ENCODE measurements around the gene ECSCR. TPM values are rescaled to one million over a fixed set of nuclear protein-coding genes. Genes with fewer than 3 reads are reported as not detected.
"Not testable (repeated sequence)": the region's sequence is repeated elsewhere in the genome, so short reads cannot be mapped to it uniquely, and the experiment has no call there.

The ECSCR gene
- total RNA-seq, 4 donors from 2014 or later: 19.2 to 68.9 (median 42.0) TPM

DNA sequence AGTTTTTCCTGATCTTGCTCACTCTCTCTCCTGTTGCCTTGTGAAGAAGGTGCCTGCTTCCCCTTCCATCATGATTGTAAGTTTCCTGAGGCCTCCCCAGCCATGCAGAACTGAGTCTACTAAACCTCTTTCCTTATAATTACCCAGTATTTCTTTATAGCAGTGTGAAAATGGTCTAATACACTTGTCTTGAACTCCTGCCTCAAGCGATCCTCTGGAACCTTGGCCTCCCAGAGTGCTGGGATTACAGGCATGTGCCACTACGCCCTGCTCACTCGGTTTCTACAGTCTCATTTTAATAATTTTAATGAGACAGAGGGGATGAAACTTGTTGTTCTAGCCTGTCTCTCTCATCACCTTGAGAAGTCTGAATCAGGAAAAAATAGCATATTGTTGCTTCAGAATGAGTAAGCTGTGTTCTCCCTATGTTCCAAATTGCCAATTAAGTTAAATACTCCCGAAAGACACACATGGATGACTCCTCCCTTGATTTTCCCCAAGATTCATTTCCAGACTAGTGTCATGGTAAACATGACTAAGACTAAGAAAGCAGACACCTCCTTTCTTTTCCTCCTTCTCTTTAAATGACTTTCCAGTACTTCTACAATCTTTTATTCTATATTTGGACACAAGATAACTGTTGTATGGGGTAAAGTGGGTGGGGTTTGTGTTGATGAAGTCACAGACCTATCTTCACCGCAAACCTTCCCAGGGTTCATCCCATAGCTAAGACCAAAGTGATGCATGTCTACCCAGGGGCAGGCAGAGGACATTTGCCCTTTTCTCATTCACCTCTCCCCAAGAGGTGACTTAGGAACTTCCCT lies 15.4 kb downstream of the ECSCR start:
- H3K27me3 ChIP-seq: no peaks in the 10 kb centered on the region
- DNase-seq: no peak
- H3K36me3 ChIP-seq: no peaks in the 10 kb centered on the region
- intact Hi-C loops (cut with DNase I; ENCODE audit: low total_unique reads): no loop called here
- no peak overlapping the region for H3K27ac ChIP-seq
- TF ChIP-seq CTCF (IDR thresholded peaks at IDR 0.05): no peak
- H3K4me1 ChIP-seq: no peaks in the 10 kb centered on the region
- no peak overlapping the region for H3K4me3 ChIP-seq
- H3K9me3 ChIP-seq: no peaks in the 10 kb centered on the region

DNA sequence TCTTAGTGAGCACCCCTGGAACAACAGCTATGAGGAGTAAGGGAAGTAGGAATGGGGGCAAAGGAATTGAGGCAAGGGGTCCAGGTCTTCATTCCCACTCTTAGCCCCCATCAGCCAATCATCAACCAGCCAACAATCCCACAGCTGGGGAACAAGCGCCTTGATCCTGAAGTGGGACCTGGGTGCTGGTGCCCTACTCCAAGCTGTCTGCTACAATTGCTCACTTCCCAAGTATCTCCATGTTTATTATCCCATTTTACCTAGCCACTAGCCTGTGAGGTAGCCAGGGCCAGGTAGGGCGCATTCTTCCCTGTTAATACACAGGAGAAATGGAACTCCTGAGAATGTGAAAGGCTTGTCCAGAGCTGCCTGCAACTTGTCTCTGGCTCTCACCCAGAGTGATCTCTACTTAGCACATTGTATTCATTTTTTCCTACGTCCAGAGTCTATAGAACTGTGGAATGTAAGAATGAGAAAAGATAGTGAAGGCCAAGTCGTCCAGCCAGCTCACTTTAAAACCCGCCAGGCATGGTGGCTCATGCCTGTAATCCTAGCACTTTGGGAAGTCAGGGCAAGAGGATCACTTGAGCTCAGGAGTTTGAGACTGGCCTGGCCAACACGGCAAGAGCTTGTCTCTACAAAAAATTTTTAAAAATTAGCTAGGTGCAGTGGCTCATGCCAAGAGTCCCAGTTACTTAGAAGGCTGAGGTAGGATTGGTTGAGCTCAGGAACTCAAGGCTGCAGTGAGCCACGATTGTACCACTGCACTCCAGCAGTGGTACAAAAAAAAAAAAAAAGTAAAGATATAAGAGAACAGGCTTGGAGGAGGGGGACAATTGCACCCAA lies 17.0 kb downstream of the ECSCR start:
- TF ChIP-seq POLR2A (IDR thresholded peaks at IDR 0.05): no peak
- TF ChIP-seq CTCF (IDR thresholded peaks at IDR 0.05): no peak
- Histone ChIP-seq H3K27ac (no peak overlapping the region), H3K27me3 (no peaks in the 10 kb centered on the region), H3K4me1 (no peaks in the 10 kb centered on the region), H3K9me3 (no peaks in the 10 kb centered on the region), H3K36me3 (no peaks in the 10 kb centered on the region), H3K4me3 (no peak overlapping the region)
- intact Hi-C loops (cut with DNase I; ENCODE audit: low total_unique reads): no loop called here
- no peak for DNase-seq

- H3K9me3 ChIP-seq: no peaks in the 10 kb centered on the region
- no peak overlapping the region for H3K27ac ChIP-seq
- H3K4me3 ChIP-seq: no peak overlapping the region
- intact Hi-C loops (cut with DNase I; ENCODE audit: low total_unique reads): no loop called here
- no peaks in the 10 kb centered on the region for H3K36me3 ChIP-seq
- no peaks in the 10 kb centered on the region for H3K27me3 ChIP-seq
- no peaks in the 10 kb centered on the region for H3K4me1 ChIP-seq
- no peak for DNase-seq
- TF ChIP-seq POLR2A (IDR thresholded peaks at IDR 0.05) (no peak), CTCF (IDR thresholded peaks at IDR 0.05) (no peak)
These were observed 18.6 kb downstream of the ECSCR start for GRCh38 chr5:139443831-139444453.

- intact Hi-C loops (cut with DNase I; ENCODE audit: low total_unique reads); H3K27ac ChIP-seq; DNase-seq; H3K4me1 ChIP-seq; H3K9me3 ChIP-seq; H3K36me3 ChIP-seq; H3K4me3 ChIP-seq; H3K27me3 ChIP-seq: not testable (repeated sequence)
These were observed 22.1 kb downstream of the ECSCR start for GRCh38 chr5:139440416-139440815.

- Histone ChIP-seq H3K36me3 (no peaks in the 10 kb centered on the region), H3K27me3 (no peaks in the 10 kb centered on the region), H3K4me3 (peak within 1 kb of the TSS; percentile 87 to 92), H3K27ac (peak within 1 kb of the TSS; percentile 94 to 98), H3K9me3 (no peaks in the 10 kb centered on the region), H3K4me1 (no peaks in the 10 kb centered on the region)
- peak; percentile 94 to 95 for DNase-seq
- peak in 1 of 2 donors; percentile 38 for TF ChIP-seq POLR2A (IDR thresholded peaks at IDR 0.05)
- peak in 2 of 4 experiments; percentile 17 to 34 for TF ChIP-seq CTCF (IDR thresholded peaks at IDR 0.05)
- intact Hi-C loops (cut with DNase I; ENCODE audit: low total_unique reads): no loop called here
These were observed 23.3 kb downstream of the ECSCR start, which contains the start of gene DNAJC18 for GRCh38 chr5:139439013-139439903. TSS of gene DNAJC18 (minus strand) at chr5:139439525. CDS start at chr5:139439445, 80 bp downstream.
